Gastrocnemius medialis (tissue), 4 donors: ENCODE data around the gene RPL12. TPM values are rescaled to one million over a fixed set of nuclear protein-coding genes. Genes with fewer than 3 reads are reported as not detected.
A peak's percentile ranks its signal among the peaks of the same experiment; 100 is the strongest.

Experiments used
- ATAC-seq, 2 donors: fragments of 150-250 bp; one replicate each; pipeline ENCODE4 v1.9.1; 2016
- DNase-seq, 2 donors: peaks; one replicate each; pipeline ENCODE4 v3.0.0-alpha.2; 2019
- H3K27ac ChIP-seq, 4 donors: fragments of 200-600 bp; sonication (generic); 1 replicate in 1 of 4; 2 replicates in 3 of 4; pipeline ENCODE4 v1.5.1; 2016 to 2018; ENCODE audit warnings: mild to moderate bottlenecking in 2 of 4, moderate library complexity in 1 of 4
- H3K27me3 ChIP-seq, 3 donors: fragments of 200-600 bp; sonication (generic) in 2 of 3; 1 replicate in 1 of 3; 2 replicates in 2 of 3; pipeline versions ENCODE4 v1.5.1 to v1.6.0; 2016 to 2019; ENCODE audit warnings: mild to moderate bottlenecking in 1 of 3, moderate library complexity in 1 of 3
- H3K36me3 ChIP-seq, 2 donors: fragments of 200-600 bp; sonication (generic) in 1 of 2; one replicate each; pipeline ENCODE4 v1.5.1; 2017 to 2018
- H3K4me1 ChIP-seq, 2 donors: fragments of 200-600 bp; sonication (generic) in 1 of 2; one replicate each; pipeline ENCODE4 v1.5.1; 2016 to 2017; ENCODE audit warnings: mild to moderate bottlenecking in 2 of 2
- H3K4me3 ChIP-seq, 4 donors: fragments of 200-600 bp; sonication (generic) in 3 of 4; 1 replicate in 1 of 4; 2 replicates in 3 of 4; pipeline ENCODE4 v1.5.1; 2016 to 2019; ENCODE audit warnings: mild to moderate bottlenecking in 2 of 4
- H3K9me3 ChIP-seq, 3 donors: fragments of 200-600 bp; sonication (generic) in 2 of 3; 1 replicate in 1 of 3; 2 replicates in 2 of 3; pipeline ENCODE4 v1.5.1; 2016 to 2019
- POLR2A ChIP-seq, 2 donors: fragments of 450-650 bp; IDR thresholded peaks; one replicate each; pipeline ENCODE4 v1.6.1; 2017; ENCODE audit warnings: antibody characterized with exemption in 2 of 2, mild to moderate bottlenecking in 2 of 2, moderate library complexity in 2 of 2
- in situ Hi-C, 4 donors: fragments of 200-750 bp; cut with MboI; loops; one replicate each; pipeline versions ENCODE4 v1.15.0 to v1.8.0; 2017; ENCODE audit warnings: low sequenced_read_pairs in 4 of 4
- intact Hi-C: fragments of 100-400 bp; cut with DNase I; formaldehyde crosslinking; loops from one replicate; pipeline ENCODE4 v1.15.1; 2023; ENCODE audit warnings: low total_unique reads
- total RNA-seq, 4 donors: library from RNA; depleted of rRNA; stranded (reverse); fragments of >200 nt; gene quantifications; one replicate each; pipeline versions ENCODE4 v1.1.0 to v1.2.3, GENCODE V29; 2016
- TF ChIP-seq, protein P1 (sequence below), 5 experiments: fragments of 450-650 bp in 3 of 5; fragments of 200-600 bp in 2 of 5; sonication (generic) in 2 of 5; IDR thresholded peaks in 4 of 5; conservative IDR thresholded peaks in 1 of 5; 1 replicate in 4 of 5; 2 replicates in 1 of 5; pipeline ENCODE4 v1.5.1; 2016 to 2019; ENCODE audit warnings: antibody characterized with exemption in 5 of 5, mild to moderate bottlenecking in 3 of 5, moderate library complexity in 3 of 5

Gene RPL12
- total RNA-seq, 4 donors from 2014 or later: 1,654 to 2,251 (median 1,749) TPM

DNA sequence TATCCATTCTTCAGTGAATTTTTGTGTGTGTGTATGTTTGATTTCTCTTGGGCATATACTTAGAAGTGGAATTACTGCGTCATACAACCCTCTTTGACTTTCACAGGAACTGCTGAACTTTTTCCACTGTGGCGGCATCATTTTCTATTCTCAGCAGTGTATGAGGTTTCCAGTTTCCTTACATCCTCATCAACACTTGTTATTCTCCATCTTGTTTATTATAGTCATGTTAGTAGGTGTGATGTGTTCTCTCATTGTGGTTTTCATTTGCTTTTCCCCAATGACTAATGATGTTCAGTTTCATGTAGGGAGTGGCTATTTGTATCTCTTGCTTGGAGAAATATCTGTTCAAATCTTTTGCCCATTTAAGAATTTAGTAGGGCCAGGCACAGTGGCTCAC, 24.4 kb downstream of the RPL12 start:
- Histone ChIP-seq H3K4me3 (no peak overlapping the region), H3K9me3 (no peaks in the 10 kb centered on the region), H3K4me1 (peaks cover 33 to 34% of the 10 kb centered on the region in 2 donors), H3K27ac (peak overlapping the region in 3 of 4 donors; percentile 91 to 96 (median 94)), H3K36me3 (peaks cover 0 to 26% of the 10 kb centered on the region in 2 donors), H3K27me3 (no peaks in the 10 kb centered on the region)
- no peak for ATAC-seq
- intact Hi-C loops: no loop called here
- DNase-seq: no peak
- TF ChIP-seq POLR2A (IDR thresholded peaks at IDR 0.05): no peak
- TF ChIP-seq, protein P1, sequence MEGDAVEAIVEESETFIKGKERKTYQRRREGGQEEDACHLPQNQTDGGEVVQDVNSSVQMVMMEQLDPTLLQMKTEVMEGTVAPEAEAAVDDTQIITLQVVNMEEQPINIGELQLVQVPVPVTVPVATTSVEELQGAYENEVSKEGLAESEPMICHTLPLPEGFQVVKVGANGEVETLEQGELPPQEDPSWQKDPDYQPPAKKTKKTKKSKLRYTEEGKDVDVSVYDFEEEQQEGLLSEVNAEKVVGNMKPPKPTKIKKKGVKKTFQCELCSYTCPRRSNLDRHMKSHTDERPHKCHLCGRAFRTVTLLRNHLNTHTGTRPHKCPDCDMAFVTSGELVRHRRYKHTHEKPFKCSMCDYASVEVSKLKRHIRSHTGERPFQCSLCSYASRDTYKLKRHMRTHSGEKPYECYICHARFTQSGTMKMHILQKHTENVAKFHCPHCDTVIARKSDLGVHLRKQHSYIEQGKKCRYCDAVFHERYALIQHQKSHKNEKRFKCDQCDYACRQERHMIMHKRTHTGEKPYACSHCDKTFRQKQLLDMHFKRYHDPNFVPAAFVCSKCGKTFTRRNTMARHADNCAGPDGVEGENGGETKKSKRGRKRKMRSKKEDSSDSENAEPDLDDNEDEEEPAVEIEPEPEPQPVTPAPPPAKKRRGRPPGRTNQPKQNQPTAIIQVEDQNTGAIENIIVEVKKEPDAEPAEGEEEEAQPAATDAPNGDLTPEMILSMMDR (IDR thresholded peaks at IDR 0.05 in 4 of 5, conservative IDR thresholded peaks at IDR 0.05 in 1 of 5): no peak
- in situ Hi-C loops: no loop called here

DNA sequence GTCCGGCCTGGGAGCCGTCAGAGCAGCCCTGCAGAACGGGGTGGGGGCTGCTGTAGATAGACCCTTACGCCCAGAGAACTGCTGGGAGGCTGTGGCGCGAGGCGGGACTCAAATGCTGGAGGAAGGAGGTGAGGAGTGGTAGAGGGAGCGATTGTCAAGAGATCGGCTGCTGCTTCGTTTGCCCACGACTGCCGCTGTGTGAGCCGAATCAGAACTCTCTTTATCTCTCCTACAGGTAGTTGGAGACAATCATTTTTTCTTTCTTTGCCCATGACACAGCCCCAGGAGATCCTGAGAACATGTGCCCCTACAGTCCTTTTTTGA, 26.6 kb downstream of the RPL12 start:
- ATAC-seq (peak; percentile 55 to 56), DNase-seq (peak in 1 of 2 donors; percentile 14)
- Histone ChIP-seq H3K27ac (peak overlapping the region; percentile 91 to 97 (median 95)), H3K4me3 (peak overlapping the region; percentile 84 to 98 (median 92)), H3K4me1 (peaks cover 34 to 36% of the 10 kb centered on the region in 2 donors), H3K9me3 (no peaks in the 10 kb centered on the region), H3K36me3 (peaks cover 0 to 13% of the 10 kb centered on the region in 2 donors), H3K27me3 (no peaks in the 10 kb centered on the region)
- intact Hi-C loops: loop anchor here (1.0 kb wide), 3 partner anchors 27 to 200 kb away; partner anchors contain the start of genes LRSAM1 and RPL12
- TF ChIP-seq POLR2A (IDR thresholded peaks at IDR 0.05): no peak
- TF ChIP-seq, protein P1 (IDR thresholded peaks at IDR 0.05 in 4 of 5, conservative IDR thresholded peaks at IDR 0.05 in 1 of 5): no peak
- in situ Hi-C loops: loop anchor here in 1 of 4 donors (25.0 kb wide), 1 partner anchor 487 kb away; no protein-coding TSS in a partner anchor

DNA sequence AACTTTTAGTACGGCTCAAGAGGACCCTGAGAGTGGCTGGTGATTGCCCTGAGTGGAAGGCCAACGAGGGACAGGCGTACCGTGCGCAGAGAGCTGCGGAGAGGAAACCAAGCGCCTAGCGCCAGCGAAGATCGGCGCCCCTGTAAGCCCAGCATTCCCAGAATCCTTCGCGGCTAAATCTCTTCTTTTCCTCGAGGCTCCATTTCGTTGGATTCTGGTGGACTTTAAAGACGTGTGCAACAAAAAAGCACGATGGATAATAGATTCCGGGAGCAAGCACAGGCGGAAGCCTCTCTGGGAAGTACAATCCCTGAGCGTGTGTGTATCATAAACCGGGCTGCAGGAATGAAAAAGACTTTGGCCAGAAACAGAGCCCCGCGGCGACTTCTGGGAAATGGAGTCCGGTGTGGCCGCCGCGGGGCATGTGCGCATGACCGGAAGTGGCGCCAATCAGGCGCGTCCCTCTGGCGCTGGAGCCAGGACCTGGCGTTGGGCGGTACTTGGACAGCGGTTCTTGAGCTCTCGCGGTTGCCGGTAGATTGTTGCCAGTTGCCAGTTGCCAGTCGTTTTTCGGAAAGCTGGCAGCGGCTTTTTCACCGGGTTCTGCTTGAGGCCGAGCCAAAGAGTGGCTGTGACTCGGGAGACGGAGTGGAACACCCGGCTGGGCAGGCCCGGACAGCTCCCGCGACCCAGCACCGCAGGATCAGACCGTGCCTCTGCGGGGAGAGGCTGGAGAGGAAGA, 27.1 kb downstream of the RPL12 start, which contains the start of gene ZNF79:
Gene ZNF79, plus strand, starts transcription at position 449 of the 742 bp plus-strand sequence. CDS start 406 bp downstream, outside the sequence.
- peak within 1 kb of the TSS; percentile 91 to 97 (median 95) for H3K27ac ChIP-seq
- peaks cover 0 to 7% of the 10 kb centered on the region in 2 donors for H3K36me3 ChIP-seq
- DNase-seq: peak; percentile 85 to 93
- no peaks in the 10 kb centered on the region for H3K9me3 ChIP-seq
- ATAC-seq: peak; percentile 92 to 94
- peak; percentile 71 to 79 for TF ChIP-seq POLR2A (IDR thresholded peaks at IDR 0.05)
- TF ChIP-seq, protein P1 (IDR thresholded peaks at IDR 0.05 in 4 of 5, conservative IDR thresholded peaks at IDR 0.05 in 1 of 5): no peak
- H3K27me3 ChIP-seq: no peaks in the 10 kb centered on the region
- peak within 1 kb of the TSS; percentile 84 to 98 (median 92) for H3K4me3 ChIP-seq
- intact Hi-C loops (loop anchor here (1.0 kb wide), 3 partner anchors 27 to 200 kb away; partner anchors contain the start of genes LRSAM1 and RPL12), in situ Hi-C loops (loop anchor here in 1 of 4 donors (25.0 kb wide), 1 partner anchor 487 kb away; no protein-coding TSS in a partner anchor)
- peaks cover 34 to 36% of the 10 kb centered on the region in 2 donors for H3K4me1 ChIP-seq

DNA sequence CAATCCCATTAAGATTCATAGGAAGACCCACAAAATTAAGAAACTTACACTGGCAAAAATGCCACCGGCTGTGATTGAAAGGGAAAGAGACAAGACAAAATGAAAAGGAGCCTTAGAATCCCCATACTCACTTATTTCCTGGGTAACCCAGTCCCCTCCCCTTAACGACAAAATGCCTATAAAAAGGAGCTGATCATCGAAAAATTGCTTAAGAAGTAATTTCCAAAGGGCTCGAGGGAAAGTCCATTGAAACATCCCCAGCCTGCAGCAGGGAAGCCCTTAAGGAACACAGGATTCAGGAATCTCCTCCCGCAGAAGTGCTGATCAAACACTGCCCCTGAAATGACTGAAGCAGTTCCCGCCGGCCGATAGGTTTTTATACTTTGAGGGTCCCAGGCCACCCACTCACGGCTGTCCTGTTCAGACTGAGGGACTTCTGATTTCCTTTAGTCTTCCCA, 27.7 kb downstream of the RPL12 start:
- intact Hi-C loops: no loop called here
- DNase-seq (no peak), ATAC-seq (peak in 1 of 2 donors; percentile 3)
- Histone ChIP-seq H3K27me3 (no peaks in the 10 kb centered on the region), H3K4me3 (peak overlapping the region; percentile 84 to 98 (median 92)), H3K27ac (peak overlapping the region; percentile 91 to 97 (median 95)), H3K4me1 (peaks cover 34 to 36% of the 10 kb centered on the region in 2 donors), H3K36me3 (peaks cover 0 to 1% of the 10 kb centered on the region in 2 donors), H3K9me3 (no peaks in the 10 kb centered on the region)
- in situ Hi-C loops: loop anchor here in 1 of 4 donors (25.0 kb wide), 1 partner anchor 486 kb away; no protein-coding TSS in a partner anchor
- TF ChIP-seq, protein P1 (IDR thresholded peaks at IDR 0.05 in 4 of 5, conservative IDR thresholded peaks at IDR 0.05 in 1 of 5): no peak
- no peak for TF ChIP-seq POLR2A (IDR thresholded peaks at IDR 0.05)
